WTC11 (cell line): Measurements from ENCODE around the gene NPIPB12.
"Not testable (repeated sequence)": the region's sequence is repeated elsewhere in the genome, so short reads cannot be mapped to it uniquely, and the experiment has no call there.

Source experiments
- CREM ChIP-seq: sonication (generic); formaldehyde crosslinking; IDR thresholded peaks from 2 replicates; pipeline ENCODE4 v1.8.1; 2022; ENCODE audit warnings: mild to moderate bottlenecking, missing genetic modification reagents, moderate library complexity
- CTCF ChIP-seq: fragments of 200-600 bp; IDR thresholded peaks from 2 replicates; pipeline ENCODE4 v1.8.0; 2022; ENCODE audit warnings: antibody characterized with exemption
- FOXP1 ChIP-seq: sonication (generic); formaldehyde crosslinking; IDR thresholded peaks from 2 replicates; pipeline ENCODE4 v1.8.0; 2022; ENCODE audit warnings: missing genetic modification reagents, mild to moderate bottlenecking, moderate library complexity, borderline replicate concordance
- GRHL2 ChIP-seq: fragments of 250-450 bp; sonication (Bioruptor Pico); IDR thresholded peaks from 2 replicates; pipeline ENCODE4 v1.8.0; 2022; ENCODE audit warnings: mild to moderate bottlenecking, moderate library complexity; ENCODE audit not compliant: insufficient replicate concordance, severe bottlenecking
- HMGA2 ChIP-seq: fragments of 250-450 bp; sonication (Bioruptor Pico); IDR thresholded peaks from 2 replicates; pipeline ENCODE4 v1.4.0; 2021; ENCODE audit warnings: mild to moderate bottlenecking, moderate library complexity
- JUN ChIP-seq: sonication (generic); formaldehyde crosslinking; IDR thresholded peaks from 2 replicates; pipeline ENCODE4 v1.8.0; 2023; ENCODE audit warnings: mild to moderate bottlenecking, missing genetic modification reagents
- MAX ChIP-seq: sonication (generic); formaldehyde crosslinking; IDR thresholded peaks from 2 replicates; pipeline ENCODE4 v1.8.0; 2022; ENCODE audit warnings: mild to moderate bottlenecking, missing genetic modification reagents
- OVOL2 ChIP-seq: fragments of 250-450 bp; sonication (Bioruptor Pico); IDR thresholded peaks from 2 replicates; pipeline ENCODE4 v1.9.0; 2021; ENCODE audit warnings: mild to moderate bottlenecking, borderline replicate concordance
- SMAD4 ChIP-seq: sonication (generic); formaldehyde crosslinking; IDR thresholded peaks from 2 replicates; pipeline ENCODE4 v1.8.0; 2022; ENCODE audit warnings: mild to moderate bottlenecking, missing genetic modification reagents
- ZBTB43 ChIP-seq: sonication (generic); formaldehyde crosslinking; IDR thresholded peaks from 2 replicates; pipeline ENCODE4 v1.8.1; 2023; ENCODE audit warnings: mild to moderate bottlenecking, missing genetic modification reagents
- ZNF416 ChIP-seq: fragments of 250-450 bp; sonication (Bioruptor Pico); IDR thresholded peaks from 2 replicates; pipeline ENCODE4 v1.9.0; 2021; ENCODE audit warnings: mild to moderate bottlenecking, inconsistent platforms
- TF ChIP-seq, protein P1 (sequence below): sonication (generic); formaldehyde crosslinking; IDR thresholded peaks from 2 replicates; pipeline ENCODE4 v1.8.1; 2023; ENCODE audit warnings: mild to moderate bottlenecking, missing genetic modification reagents, moderate library complexity

GRCh38 chr16:29521520-29521919 lies 15.3 kb upstream of the NPIPB12 start:
- TF ChIP-seq MAX (CRISPR knock-in tag); ZNF416; SMAD4 (CRISPR knock-in tag); HMGA2; FOXP1 (CRISPR knock-in tag); CTCF; OVOL2; GRHL2 (CRISPR knock-in tag); ZBTB43 (CRISPR knock-in tag); CREM; JUN (CRISPR knock-in tag): not testable (repeated sequence)
- TF ChIP-seq, protein P1, sequence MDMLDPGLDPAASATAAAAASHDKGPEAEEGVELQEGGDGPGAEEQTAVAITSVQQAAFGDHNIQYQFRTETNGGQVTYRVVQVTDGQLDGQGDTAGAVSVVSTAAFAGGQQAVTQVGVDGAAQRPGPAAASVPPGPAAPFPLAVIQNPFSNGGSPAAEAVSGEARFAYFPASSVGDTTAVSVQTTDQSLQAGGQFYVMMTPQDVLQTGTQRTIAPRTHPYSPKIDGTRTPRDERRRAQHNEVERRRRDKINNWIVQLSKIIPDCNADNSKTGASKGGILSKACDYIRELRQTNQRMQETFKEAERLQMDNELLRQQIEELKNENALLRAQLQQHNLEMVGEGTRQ (CRISPR knock-in tag), result not testable (repeated sequence)
